GM23338 (cell line): ENCODE data around the gene MTA3. TPM values are rescaled to one million over a fixed set of nuclear protein-coding genes. Genes with fewer than 3 reads are reported as not detected.
A peak's percentile ranks its signal among the peaks of the same experiment; 100 is the strongest.

ENCODE experiments used
- ATAC-seq: fragments of 200-7000 bp; cut with Tn5 transposase; 3 replicates; pipeline ENCODE4 v1.9.1; 2020
- DNase-seq: peaks from one replicate; pipeline ENCODE4 v3.0.0-alpha.2; 2015; ENCODE audit warnings: low spot score
- H2AFZ ChIP-seq: fragments of 200-600 bp; sonication (generic); 2 replicates; pipeline ENCODE4 v1.8.0; 2016; ENCODE audit warnings: antibody characterized with exemption, mild to moderate bottlenecking, moderate library complexity
- H3F3A ChIP-seq: fragments of 200-600 bp; sonication (generic); replicated peaks from 2 replicates; pipeline ENCODE4 v1.8.0; 2017; ENCODE audit warnings: antibody characterized with exemption, mixed run types, low read depth
- H3K27ac ChIP-seq: fragments of 200-600 bp; sonication (generic); 2 replicates; pipeline ENCODE4 v1.6.1; 2016; ENCODE audit warnings: low read depth
- H3K27me3 ChIP-seq: fragments of 200-600 bp; sonication (generic); 2 replicates; pipeline ENCODE4 v1.8.0; 2016; ENCODE audit warnings: mild to moderate bottlenecking, mixed run types, moderate library complexity; ENCODE audit not compliant: insufficient read depth
- H3K36me3 ChIP-seq: fragments of 200-600 bp; sonication (generic); 2 replicates; pipeline ENCODE4 v1.8.0; 2016; ENCODE audit warnings: mild to moderate bottlenecking; ENCODE audit not compliant: insufficient read depth
- H3K4me1 ChIP-seq: fragments of 200-600 bp; sonication (generic); 2 replicates; pipeline ENCODE4 v1.8.0; 2016; ENCODE audit warnings: mild to moderate bottlenecking, moderate library complexity; ENCODE audit not compliant: insufficient read depth
- H3K4me2 ChIP-seq: fragments of 200-600 bp; sonication (generic); 2 replicates; pipeline ENCODE4 v1.7.1; 2017; ENCODE audit warnings: mixed run types
- H3K4me3 ChIP-seq: fragments of 200-600 bp; sonication (generic); 2 replicates; pipeline ENCODE4 v1.6.1; 2016; ENCODE audit warnings: mixed run types
- H3K79me2 ChIP-seq: fragments of 200-600 bp; sonication (generic); replicated peaks from 2 replicates; pipeline ENCODE4 v1.8.0; 2017; ENCODE audit warnings: mild to moderate bottlenecking; ENCODE audit not compliant: insufficient read depth
- H3K9me2 ChIP-seq: fragments of 200-600 bp; sonication (generic); 2 replicates; pipeline ENCODE4 v1.8.0; 2017; ENCODE audit not compliant: insufficient read depth
- H4K20me1 ChIP-seq: fragments of 200-600 bp; sonication (generic); replicated peaks from 2 replicates; pipeline ENCODE4 v1.8.0; 2017; ENCODE audit warnings: mild to moderate bottlenecking; ENCODE audit not compliant: insufficient read depth
- H3K27ac Mint-ChIP-seq: 2 replicates; pipeline ENCODE4 v1.8.0; 2020; ENCODE audit warnings: inconsistent platforms, mild to moderate bottlenecking, moderate library complexity, mixed read lengths
- H3K27me3 Mint-ChIP-seq: 3 replicates; pipeline ENCODE4 v1.8.0; 2022; ENCODE audit warnings: low read depth, mild to moderate bottlenecking, moderate library complexity, mixed read lengths, inconsistent platforms; ENCODE audit not compliant: insufficient read depth, poor library complexity
- H3K36me3 Mint-ChIP-seq: 3 replicates; pipeline ENCODE4 v1.8.0; 2021; ENCODE audit warnings: low read depth, mild to moderate bottlenecking, inconsistent platforms, moderate library complexity, mixed read lengths
- H3K4me1 Mint-ChIP-seq: 3 replicates; pipeline ENCODE4 v1.8.0; 2020; ENCODE audit warnings: mild to moderate bottlenecking, inconsistent platforms, mixed read lengths
- H3K4me3 Mint-ChIP-seq: 3 replicates; pipeline ENCODE4 v1.8.0; 2021; ENCODE audit warnings: moderate library complexity, mild to moderate bottlenecking, inconsistent platforms, mixed read lengths
- H3K9me3 Mint-ChIP-seq: 3 replicates; pipeline ENCODE4 v1.8.0; 2020; ENCODE audit warnings: moderate library complexity, mild to moderate bottlenecking, inconsistent platforms, mixed read lengths
- CREB1 ChIP-seq: fragments of 250-450 bp; sonication (Bioruptor Pico); IDR thresholded peaks from 2 replicates; pipeline ENCODE4 v1.5.0; 2020; ENCODE audit warnings: low read depth, mild to moderate bottlenecking, moderate library complexity
- CTCF ChIP-seq, 2 experiments: fragments of 200-600 bp in 1 of 2; sonication (generic) in 1 of 2; conservative IDR thresholded peaks; 2 replicates each; pipeline versions ENCODE4 v1.5.1 to v1.6.1; 2016 to 2017; ENCODE audit warnings: antibody characterized with exemption in 2 of 2, low read depth in 2 of 2, mild to moderate bottlenecking in 2 of 2, moderate library complexity in 1 of 2
- ETS1 ChIP-seq: IDR thresholded peaks from 2 replicates; pipeline ENCODE4 v1.6.1; 2016; ENCODE audit warnings: antibody characterized with exemption
- EZH2 ChIP-seq: fragments of 200-600 bp; sonication (generic); IDR thresholded peaks from one replicate; pipeline ENCODE4 v1.8.0; 2017; ENCODE audit warnings: antibody characterized with exemption, mild to moderate bottlenecking, low read depth; ENCODE audit not compliant: unreplicated experiment
- EZH2phosphoT487 ChIP-seq: fragments of 200-600 bp; sonication (generic); IDR thresholded peaks from one replicate; pipeline ENCODE4 v1.8.1; 2018; ENCODE audit warnings: antibody characterized with exemption; ENCODE audit not compliant: unreplicated experiment
- JUNB ChIP-seq: IDR thresholded peaks from one replicate; pipeline ENCODE4 v1.6.1; 2016; ENCODE audit warnings: antibody characterized with exemption; ENCODE audit not compliant: unreplicated experiment
- NANOG ChIP-seq: IDR thresholded peaks from 2 replicates; pipeline ENCODE4 v1.6.1; 2016; ENCODE audit warnings: antibody characterized with exemption, borderline replicate concordance
- POLR2AphosphoS5 ChIP-seq: IDR thresholded peaks from 2 replicates; pipeline ENCODE4 v1.6.1; 2016; ENCODE audit warnings: antibody characterized with exemption, low read depth
- REST ChIP-seq: IDR thresholded peaks from one replicate; pipeline ENCODE4 v1.6.1; 2018; ENCODE audit warnings: antibody characterized with exemption; ENCODE audit not compliant: unreplicated experiment
- STAT1 ChIP-seq: IDR thresholded peaks from one replicate; pipeline ENCODE4 v1.6.1; 2016; ENCODE audit warnings: antibody characterized with exemption; ENCODE audit not compliant: unreplicated experiment
- ZNF114 ChIP-seq: fragments of 250-450 bp; sonication (Bioruptor Pico); IDR thresholded peaks from 2 replicates; pipeline ENCODE4 v1.5.0; 2020; ENCODE audit warnings: mild to moderate bottlenecking, moderate library complexity
- ZNF331 ChIP-seq: fragments of 250-450 bp; sonication (Bioruptor Pico); IDR thresholded peaks from 2 replicates; pipeline ENCODE4 v1.5.0; 2020; ENCODE audit warnings: low read depth, mild to moderate bottlenecking, moderate library complexity
- ZNF462 ChIP-seq: fragments of 250-450 bp; sonication (Bioruptor Pico); IDR thresholded peaks from 2 replicates; pipeline ENCODE4 v1.5.0; 2020; ENCODE audit warnings: mild to moderate bottlenecking, moderate library complexity
- polyA plus RNA-seq: library from polyadenylated mRNA; unstranded; fragments of >200 nt; fragmentation: Nextera tagmentation; extraction: Ambion mirVana; gene quantifications from 2 replicates; pipeline ENCODE4 v1.2.1, GENCODE V29; 2016
- total RNA-seq: library from RNA; depleted of rRNA; stranded (reverse); fragments of >200 nt; shearing (Covaris generic); gene quantifications from 2 replicates; pipeline ENCODE4 v1.2.3, GENCODE V29; 2014

The MTA3 gene
- total and polyA plus RNA-seq, 2 experiments from 2014 or later, result 162 to 208 TPM

- Histone ChIP-seq H3K4me1 (no peaks in the 10 kb centered on the region; the same call in 1 of the 2 replicates), H3F3A (no peaks in the 10 kb centered on the region; the same call in 1 of the 2 replicates), H3K79me2 (peaks cover 84% of the 10 kb centered on the region), H3K27me3 (no peaks in the 10 kb centered on the region), H4K20me1 (peaks cover 28% of the 10 kb centered on the region), H3K9me2 (no peaks in the 10 kb centered on the region), H3K27ac (0 out of 2 replicates have a peak overlapping the region, but pooled peaks have one; percentile 52), H3K36me3 (peaks cover 19% of the 10 kb centered on the region; the same call in 1 of the 2 replicates), H2AFZ (no peak overlapping the region), H3K4me3 (no peak overlapping the region), H3K4me2 (no peak overlapping the region)
- no peaks in the 10 kb centered on the region for H3K27me3 Mint-ChIP-seq
- peaks cover 10% of the 10 kb centered on the region for H3K4me1 Mint-ChIP-seq
- DNase-seq (no peak), ATAC-seq (no peak)
- H3K36me3 Mint-ChIP-seq, result peaks cover 29% of the 10 kb centered on the region
- no peak for TF ChIP-seq NANOG
- no peak for TF ChIP-seq EZH2phosphoT487
- TF ChIP-seq EZH2, result no peak
- no peak for TF ChIP-seq CTCF (conservative IDR thresholded peaks at IDR 0.05; ENCODE audit: low read depth in 2 of 2)
- no peak for TF ChIP-seq ZNF114 (CRISPR knock-in tag)
- TF ChIP-seq STAT1, result no peak
- TF ChIP-seq CREB1 (CRISPR knock-in tag), result no peak
- no peak for TF ChIP-seq ZNF462 (CRISPR knock-in tag)
- TF ChIP-seq POLR2AphosphoS5, result no peak
- no peak for TF ChIP-seq JUNB
- no peak for TF ChIP-seq REST
- no peak for TF ChIP-seq ZNF331 (CRISPR knock-in tag)
- TF ChIP-seq ETS1, result no peak
- no peak overlapping the region for H3K27ac Mint-ChIP-seq
- no peak overlapping the region for H3K4me3 Mint-ChIP-seq
- H3K9me3 Mint-ChIP-seq, result no peaks in the 10 kb centered on the region; the same call in 2 of the 3 replicates
Observed at GRCh38 chr2:42675815-42676214, 107.4 kb downstream of the MTA3 start.
